Upper lobe of left lung (tissue), 6 donors: Measurements from ENCODE around the gene STEAP1B. TPM values are rescaled to one million over a fixed set of nuclear protein-coding genes. Genes with fewer than 3 reads are reported as not detected.

Experiments used
- ATAC-seq, 2 donors: fragments of 200-7000 bp; cut with Tn5 transposase; one replicate each; pipeline ENCODE4 v1.9.1; 2022; ENCODE audit warnings: mild to moderate bottlenecking in 2 of 2, moderate library complexity in 2 of 2; ENCODE audit not compliant: low FRiP score in 2 of 2
- DNase-seq, 2 donors: peaks; one replicate each; pipeline ENCODE4 v3.0.0-alpha.2; 2019 to 2020
- H3K27ac ChIP-seq, 4 donors: fragments of 200-600 bp; sonication (generic); one replicate each; pipeline ENCODE4 v1.5.1; 2016 to 2019
- H3K27me3 ChIP-seq, 4 donors: fragments of 200-600 bp; sonication (generic); one replicate each; pipeline ENCODE4 v1.5.1; 2017 to 2019
- H3K36me3 ChIP-seq, 4 donors: fragments of 200-600 bp; sonication (generic); one replicate each; pipeline ENCODE4 v1.5.1; 2016 to 2019
- H3K4me1 ChIP-seq, 4 donors: fragments of 200-600 bp; sonication (generic); one replicate each; pipeline ENCODE4 v1.5.1; 2018 to 2019
- H3K4me3 ChIP-seq, 4 donors: fragments of 200-600 bp; sonication (generic); one replicate each; pipeline ENCODE4 v1.5.1; 2017 to 2019; ENCODE audit warnings: mild to moderate bottlenecking in 2 of 4, moderate library complexity in 1 of 4
- H3K9me3 ChIP-seq, 4 donors: fragments of 200-600 bp; sonication (generic); one replicate each; pipeline ENCODE4 v1.5.1; 2018 to 2019
- EP300 ChIP-seq, 4 donors: sonication (generic); formaldehyde crosslinking; IDR thresholded peaks; one replicate each; pipeline ENCODE4 v1.5.1; 2017; ENCODE audit warnings: antibody characterized with exemption in 4 of 4, control low read depth in 2 of 4
- POLR2A ChIP-seq, 4 donors: fragments of 450-650 bp; IDR thresholded peaks; one replicate each; pipeline ENCODE4 v1.5.1; 2016 to 2017; ENCODE audit warnings: antibody characterized with exemption in 4 of 4, mild to moderate bottlenecking in 2 of 4
- POLR2AphosphoS5 ChIP-seq, 2 donors: sonication (generic); formaldehyde crosslinking; IDR thresholded peaks; one replicate each; pipeline ENCODE4 v1.5.1; 2017; ENCODE audit warnings: antibody characterized with exemption in 2 of 2
- WGBS, 2 donors: methylation state at CpG; one replicate each; pipeline ENCODE4 v1.1.5; 2017 to 2018; 5-methylcytosine and 5-hydroxymethylcytosine counted together
- total RNA-seq, 6 donors: library from RNA; depleted of rRNA in 4 of 6; stranded (reverse); fragments of >200 nt in 4 of 6; gene quantifications; one replicate each; pipeline versions ENCODE4 v1.1.0 to v1.2.1, GENCODE V29; 2016 to 2021
- TF ChIP-seq, protein P1 (sequence below), 6 experiments: fragments of 450-650 bp in 4 of 6; fragments of 200-600 bp in 2 of 6; sonication (generic) in 2 of 6; IDR thresholded peaks; one replicate each; pipeline ENCODE4 v1.5.1; 2016 to 2019; ENCODE audit warnings: antibody characterized with exemption in 6 of 6
- donor health status: DM: no; HTN: no; CAD: no; lungs with moderate emphysema.
- donor health status: DM: no; HTN: yes; CAD: no; lungs with severe emphysema.

STEAP1B gene
- total RNA-seq, 6 donors from 2014 or later: 0.30 to 2.1 (median 0.92) TPM; not detected in 3

- Histone ChIP-seq H3K36me3 (no peaks in the 10 kb centered on the region), H3K27ac (no peak overlapping the region), H3K4me1 (no peaks in the 10 kb centered on the region), H3K27me3 (no peaks in the 10 kb centered on the region), H3K9me3 (no peaks in the 10 kb centered on the region), H3K4me3 (no peak overlapping the region)
- ATAC-seq (peak in 1 of 2 donors; percentile 34), DNase-seq (no peak)
- WGBS, 2 donors: 60 to 77% methylated on average over 4 of the region's 4 CpGs
- TF ChIP-seq POLR2AphosphoS5 (IDR thresholded peaks at IDR 0.05): no peak
- TF ChIP-seq POLR2A (IDR thresholded peaks at IDR 0.05): no peak
- TF ChIP-seq, protein P1, sequence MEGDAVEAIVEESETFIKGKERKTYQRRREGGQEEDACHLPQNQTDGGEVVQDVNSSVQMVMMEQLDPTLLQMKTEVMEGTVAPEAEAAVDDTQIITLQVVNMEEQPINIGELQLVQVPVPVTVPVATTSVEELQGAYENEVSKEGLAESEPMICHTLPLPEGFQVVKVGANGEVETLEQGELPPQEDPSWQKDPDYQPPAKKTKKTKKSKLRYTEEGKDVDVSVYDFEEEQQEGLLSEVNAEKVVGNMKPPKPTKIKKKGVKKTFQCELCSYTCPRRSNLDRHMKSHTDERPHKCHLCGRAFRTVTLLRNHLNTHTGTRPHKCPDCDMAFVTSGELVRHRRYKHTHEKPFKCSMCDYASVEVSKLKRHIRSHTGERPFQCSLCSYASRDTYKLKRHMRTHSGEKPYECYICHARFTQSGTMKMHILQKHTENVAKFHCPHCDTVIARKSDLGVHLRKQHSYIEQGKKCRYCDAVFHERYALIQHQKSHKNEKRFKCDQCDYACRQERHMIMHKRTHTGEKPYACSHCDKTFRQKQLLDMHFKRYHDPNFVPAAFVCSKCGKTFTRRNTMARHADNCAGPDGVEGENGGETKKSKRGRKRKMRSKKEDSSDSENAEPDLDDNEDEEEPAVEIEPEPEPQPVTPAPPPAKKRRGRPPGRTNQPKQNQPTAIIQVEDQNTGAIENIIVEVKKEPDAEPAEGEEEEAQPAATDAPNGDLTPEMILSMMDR (IDR thresholded peaks at IDR 0.05): no peak
- TF ChIP-seq EP300 (IDR thresholded peaks at IDR 0.05): no peak
These were observed 112.4 kb downstream of the STEAP1B start for GRCh38 chr7:22387583-22387982.

GRCh38 chr7:22386865-22387264 lies 113.1 kb downstream of the STEAP1B start:
- TF ChIP-seq POLR2A (IDR thresholded peaks at IDR 0.05) (no peak), EP300 (IDR thresholded peaks at IDR 0.05) (no peak), POLR2AphosphoS5 (IDR thresholded peaks at IDR 0.05) (no peak)
- TF ChIP-seq, protein P1 (IDR thresholded peaks at IDR 0.05): no peak
- DNase-seq: no peak
- no peaks in the 10 kb centered on the region for H3K36me3 ChIP-seq
- no peaks in the 10 kb centered on the region for H3K27me3 ChIP-seq
- no peaks in the 10 kb centered on the region for H3K9me3 ChIP-seq
- 93 to 95% methylated on average over 1 of the region's 1 CpG for WGBS, 2 donors
- no peak overlapping the region for H3K4me3 ChIP-seq
- no peak overlapping the region for H3K27ac ChIP-seq
- no peak for ATAC-seq
- H3K4me1 ChIP-seq: no peaks in the 10 kb centered on the region

DNA sequence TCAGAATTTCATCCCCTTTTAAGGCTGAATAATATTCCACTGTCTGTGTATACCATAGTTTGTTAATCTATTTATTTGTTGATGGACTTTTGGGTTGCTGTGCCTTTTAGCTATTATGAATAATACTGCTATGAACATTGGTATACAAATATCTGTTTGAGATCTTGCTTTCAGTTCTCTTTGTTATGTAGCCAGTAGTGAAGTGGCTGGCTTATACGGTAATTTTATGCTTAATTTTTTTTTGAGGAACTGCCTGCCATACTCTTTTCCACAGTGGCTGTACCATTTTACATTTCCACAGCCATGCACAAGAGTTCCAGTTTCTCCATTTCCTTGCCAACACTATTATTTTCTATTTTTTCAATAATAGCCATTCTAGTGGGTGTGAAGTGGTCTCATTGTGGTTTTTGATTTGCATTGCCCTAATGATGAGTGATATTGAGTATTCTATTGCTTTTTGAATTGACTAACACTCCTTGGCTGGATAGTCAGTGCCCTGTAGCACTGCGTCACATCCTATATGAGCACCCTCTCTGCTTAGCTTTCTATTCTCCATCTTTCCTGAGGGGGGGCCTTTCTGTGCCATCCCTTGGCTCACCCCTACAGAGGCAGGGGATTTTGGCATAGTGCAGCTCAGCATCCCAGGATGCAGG lies 113.7 kb downstream of the STEAP1B start:
- DNase-seq: no peak
- 95 to 96% methylated on average over 2 of the region's 2 CpGs for WGBS, 2 donors
- Histone ChIP-seq H3K36me3 (no peaks in the 10 kb centered on the region), H3K4me1 (no peaks in the 10 kb centered on the region), H3K9me3 (no peaks in the 10 kb centered on the region), H3K27me3 (no peaks in the 10 kb centered on the region), H3K27ac (no peak overlapping the region), H3K4me3 (no peak overlapping the region)
- no peak for TF ChIP-seq EP300 (IDR thresholded peaks at IDR 0.05)
- TF ChIP-seq, protein P1 (IDR thresholded peaks at IDR 0.05): no peak
- TF ChIP-seq POLR2AphosphoS5 (IDR thresholded peaks at IDR 0.05): no peak
- TF ChIP-seq POLR2A (IDR thresholded peaks at IDR 0.05): no peak
- ATAC-seq: no peak

DNA sequence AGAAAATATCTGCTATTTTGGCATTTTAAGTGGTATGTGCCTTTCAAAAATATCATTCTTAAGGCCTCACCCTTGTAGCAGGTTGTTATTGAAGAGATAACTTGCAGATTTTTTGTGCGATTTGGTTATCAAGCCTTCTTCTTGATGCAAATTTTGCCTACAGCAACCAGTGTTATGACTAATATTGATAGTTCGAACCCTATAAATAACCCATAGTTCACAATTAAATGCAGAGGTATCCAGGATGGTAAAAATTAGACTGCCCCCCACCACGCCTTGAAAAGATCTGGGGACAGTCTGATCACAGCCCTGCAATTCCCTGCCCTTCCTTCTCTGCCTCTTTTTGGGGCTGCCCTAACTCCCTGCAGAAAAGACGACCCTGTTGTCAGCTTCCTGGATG lies 114.7 kb downstream of the STEAP1B start:
- no peaks in the 10 kb centered on the region for H3K4me1 ChIP-seq
- ATAC-seq: no peak
- WGBS, 2 donors: 88 to 89% methylated on average over 4 of the region's 4 CpGs
- H3K27ac ChIP-seq: no peak overlapping the region
- DNase-seq: no peak
- H3K9me3 ChIP-seq: no peaks in the 10 kb centered on the region
- H3K36me3 ChIP-seq: no peaks in the 10 kb centered on the region
- H3K4me3 ChIP-seq: no peak overlapping the region
- no peak for TF ChIP-seq EP300 (IDR thresholded peaks at IDR 0.05)
- no peak for TF ChIP-seq POLR2AphosphoS5 (IDR thresholded peaks at IDR 0.05)
- TF ChIP-seq, protein P1 (IDR thresholded peaks at IDR 0.05): no peak
- TF ChIP-seq POLR2A (IDR thresholded peaks at IDR 0.05): no peak
- H3K27me3 ChIP-seq: no peaks in the 10 kb centered on the region

DNA sequence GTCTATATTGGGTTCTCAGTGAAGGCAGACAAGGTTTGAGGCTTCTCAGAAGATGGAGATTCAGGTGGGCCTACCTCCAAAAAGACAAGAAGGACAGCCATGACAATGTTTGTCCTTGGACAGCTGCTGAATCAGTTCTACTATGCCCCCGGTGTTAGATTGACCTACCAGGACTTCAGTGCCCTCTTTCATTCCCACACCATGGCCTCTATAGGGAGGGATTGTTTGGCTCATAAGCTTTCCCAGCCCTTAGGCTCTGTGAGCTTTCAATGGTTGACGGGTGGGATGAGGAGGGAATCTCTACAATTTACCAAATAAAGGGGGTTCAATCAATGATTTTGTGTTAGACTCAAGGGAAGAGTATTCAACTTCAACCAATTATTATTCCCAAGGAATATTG lies 119.7 kb downstream of the STEAP1B start:
- Histone ChIP-seq H3K27ac (no peak overlapping the region), H3K4me3 (no peak overlapping the region), H3K36me3 (no peaks in the 10 kb centered on the region), H3K4me1 (peaks cover 0 to 5% (median 2%) of the 10 kb centered on the region in 4 donors), H3K9me3 (no peaks in the 10 kb centered on the region), H3K27me3 (no peaks in the 10 kb centered on the region)
- no peak for TF ChIP-seq POLR2A (IDR thresholded peaks at IDR 0.05)
- no peak for TF ChIP-seq POLR2AphosphoS5 (IDR thresholded peaks at IDR 0.05)
- no peak for TF ChIP-seq EP300 (IDR thresholded peaks at IDR 0.05)
- TF ChIP-seq, protein P1 (IDR thresholded peaks at IDR 0.05): no peak
- ATAC-seq (no peak), DNase-seq (no peak)
- 88 to 98% methylated on average over 2 of the region's 2 CpGs for WGBS, 2 donors
